ENCODE measurements around the gene ZFYVE28. TPM values are rescaled to one million over a fixed set of nuclear protein-coding genes. Genes with fewer than 3 reads are reported as not detected.

Gene ZFYVE28
- total RNA-seq, 1 donor from 2014 or later, result 3.6 TPM

DNA sequence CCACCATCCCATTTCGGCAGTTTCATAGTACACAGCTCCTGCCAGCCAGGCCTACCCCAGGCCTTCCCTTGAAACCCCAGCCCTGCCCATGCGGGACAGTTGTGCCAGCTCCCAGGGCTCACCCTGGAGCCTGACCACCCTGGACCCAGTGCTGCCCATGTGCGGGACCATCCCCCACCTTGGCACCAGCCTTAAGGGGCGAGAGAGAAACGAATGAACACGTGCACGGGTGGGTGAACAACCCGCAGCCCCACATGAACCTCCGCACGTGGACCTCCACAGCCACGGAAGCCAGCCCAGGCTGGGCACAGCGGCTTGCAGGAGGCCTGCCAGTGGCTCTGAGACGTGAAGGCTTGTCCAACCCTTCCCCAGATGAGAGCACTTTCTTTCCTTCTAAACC, 80.5 kb downstream of the ZFYVE28 start:
- Mint-ChIP-seq H3K9me3 (no peaks in the 10 kb centered on the region), H3K4me1 (ENCODE audit: unreplicated experiment) (no peaks in the 10 kb centered on the region), H3K4me3 (no peak overlapping the region), H3K27me3 (peaks cover 1% of the 10 kb centered on the region), H3K36me3 (no peaks in the 10 kb centered on the region), H3K27ac (no peak overlapping the region)
- TF ChIP-seq, protein P1, sequence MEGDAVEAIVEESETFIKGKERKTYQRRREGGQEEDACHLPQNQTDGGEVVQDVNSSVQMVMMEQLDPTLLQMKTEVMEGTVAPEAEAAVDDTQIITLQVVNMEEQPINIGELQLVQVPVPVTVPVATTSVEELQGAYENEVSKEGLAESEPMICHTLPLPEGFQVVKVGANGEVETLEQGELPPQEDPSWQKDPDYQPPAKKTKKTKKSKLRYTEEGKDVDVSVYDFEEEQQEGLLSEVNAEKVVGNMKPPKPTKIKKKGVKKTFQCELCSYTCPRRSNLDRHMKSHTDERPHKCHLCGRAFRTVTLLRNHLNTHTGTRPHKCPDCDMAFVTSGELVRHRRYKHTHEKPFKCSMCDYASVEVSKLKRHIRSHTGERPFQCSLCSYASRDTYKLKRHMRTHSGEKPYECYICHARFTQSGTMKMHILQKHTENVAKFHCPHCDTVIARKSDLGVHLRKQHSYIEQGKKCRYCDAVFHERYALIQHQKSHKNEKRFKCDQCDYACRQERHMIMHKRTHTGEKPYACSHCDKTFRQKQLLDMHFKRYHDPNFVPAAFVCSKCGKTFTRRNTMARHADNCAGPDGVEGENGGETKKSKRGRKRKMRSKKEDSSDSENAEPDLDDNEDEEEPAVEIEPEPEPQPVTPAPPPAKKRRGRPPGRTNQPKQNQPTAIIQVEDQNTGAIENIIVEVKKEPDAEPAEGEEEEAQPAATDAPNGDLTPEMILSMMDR (conservative IDR thresholded peaks at IDR 0.05), result no peak
- DNase-seq (ENCODE audit: extremely low spot score, unreplicated experiment), result no peak

GRCh38 chr4:2337131-2337723, 81.2 kb downstream of the ZFYVE28 start:
- no peaks in the 10 kb centered on the region for H3K4me1 Mint-ChIP-seq (ENCODE audit: unreplicated experiment)
- H3K9me3 Mint-ChIP-seq, result no peaks in the 10 kb centered on the region
- H3K27ac Mint-ChIP-seq, result no peak overlapping the region
- no peak overlapping the region for H3K4me3 Mint-ChIP-seq
- H3K36me3 Mint-ChIP-seq, result no peaks in the 10 kb centered on the region
- no peaks in the 10 kb centered on the region for H3K27me3 Mint-ChIP-seq
- no peak for DNase-seq (ENCODE audit: extremely low spot score, unreplicated experiment)
- TF ChIP-seq, protein P1 (conservative IDR thresholded peaks at IDR 0.05), result no peak

DNA sequence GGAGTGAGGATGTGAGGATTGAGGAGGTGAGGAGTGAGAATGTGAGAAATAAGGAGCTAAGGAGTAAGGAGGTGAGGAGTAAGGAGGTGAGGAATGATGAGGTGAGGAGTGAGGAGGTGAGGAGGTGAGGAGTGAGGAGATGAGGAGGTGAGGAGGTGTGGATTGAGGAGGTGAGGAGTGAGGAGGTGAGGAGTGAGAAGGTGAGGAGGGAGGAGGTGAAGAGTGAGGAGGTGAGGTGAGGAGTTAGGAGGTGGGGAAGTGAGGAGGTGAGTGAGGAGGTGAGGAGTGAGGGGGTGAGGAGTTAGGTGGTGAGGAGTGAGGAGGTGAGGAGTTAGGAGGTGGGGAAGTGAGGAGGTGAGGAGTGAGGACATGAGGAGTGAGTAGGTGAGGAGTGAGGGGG, 81.8 kb downstream of the ZFYVE28 start:
- DNase-seq (ENCODE audit: extremely low spot score, unreplicated experiment), result no peak
- no peak overlapping the region for H3K27ac Mint-ChIP-seq
- no peaks in the 10 kb centered on the region for H3K36me3 Mint-ChIP-seq
- no peak overlapping the region for H3K4me3 Mint-ChIP-seq
- H3K27me3 Mint-ChIP-seq, result no peaks in the 10 kb centered on the region
- H3K4me1 Mint-ChIP-seq (ENCODE audit: unreplicated experiment), result no peaks in the 10 kb centered on the region
- TF ChIP-seq, protein P1 (conservative IDR thresholded peaks at IDR 0.05), result no peak
- no peaks in the 10 kb centered on the region for H3K9me3 Mint-ChIP-seq

DNA sequence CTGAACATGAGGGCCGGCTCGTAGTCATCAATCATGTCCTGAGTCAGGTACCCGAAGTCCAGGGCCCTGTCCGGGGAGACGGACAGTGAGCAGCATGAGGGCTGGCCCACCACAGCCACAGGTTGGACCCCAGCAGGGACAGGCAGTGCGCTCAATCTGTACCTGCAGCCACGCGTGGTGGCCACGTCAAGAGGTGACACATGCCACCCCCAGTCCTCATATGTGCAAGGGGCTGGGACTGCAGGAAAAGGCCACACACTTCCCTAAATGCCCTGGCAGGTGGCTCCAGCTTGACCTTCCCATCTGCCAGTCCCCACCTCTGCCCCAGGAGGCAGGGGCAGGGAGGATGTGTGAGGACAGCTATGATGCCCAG, 82.7 kb downstream of the ZFYVE28 start:
- Mint-ChIP-seq H3K9me3 (no peaks in the 10 kb centered on the region), H3K36me3 (no peaks in the 10 kb centered on the region)

DNA sequence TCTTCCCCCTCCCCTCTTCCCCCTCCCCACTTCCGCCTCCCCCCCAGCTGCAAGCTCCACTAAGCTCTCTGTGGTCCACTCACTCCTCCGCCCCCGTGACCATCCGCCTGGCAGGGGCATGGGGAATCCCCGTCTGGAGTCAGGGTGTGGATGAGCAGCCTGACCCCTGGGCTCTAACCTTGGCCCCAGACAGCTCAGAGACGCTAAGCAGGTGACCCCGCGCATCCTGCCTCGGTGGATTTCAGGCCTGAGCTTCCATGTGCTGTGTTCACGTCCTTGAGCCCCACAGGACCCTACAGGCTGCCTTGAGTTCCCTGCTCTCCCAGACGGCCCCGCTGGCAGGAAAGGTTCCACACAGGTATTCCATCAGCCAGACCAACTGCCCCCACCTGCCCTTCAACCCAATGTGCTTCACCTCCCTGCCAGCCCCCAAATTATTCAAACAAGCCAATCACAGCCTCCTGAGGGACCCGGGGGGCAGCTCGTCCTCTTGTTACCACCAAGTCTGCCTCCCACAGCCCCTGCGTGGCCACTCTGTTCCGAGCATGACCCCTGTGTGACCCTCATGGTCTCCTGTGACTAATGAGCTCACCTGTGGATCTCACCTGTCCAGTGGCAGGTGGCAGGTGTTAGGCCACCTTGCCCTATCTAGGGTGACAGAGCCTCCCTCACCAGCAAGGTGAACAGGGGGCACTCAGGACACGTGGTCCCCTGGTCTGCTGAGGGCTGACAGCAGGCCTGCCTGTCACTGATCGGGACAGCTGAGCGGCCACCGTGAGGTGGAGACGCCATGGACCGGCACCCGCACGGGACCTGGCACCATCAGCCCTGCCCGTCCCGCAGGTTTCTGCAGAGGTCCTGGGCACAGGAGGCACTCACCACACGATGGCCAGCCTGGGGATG, 83.4 kb downstream of the ZFYVE28 start:
- no peak for DNase-seq (ENCODE audit: extremely low spot score, unreplicated experiment)
- no peak overlapping the region for H3K27ac Mint-ChIP-seq
- no peaks in the 10 kb centered on the region for H3K4me1 Mint-ChIP-seq (ENCODE audit: unreplicated experiment)
- H3K9me3 Mint-ChIP-seq, result no peaks in the 10 kb centered on the region
- H3K4me3 Mint-ChIP-seq, result no peak overlapping the region
- TF ChIP-seq, protein P1 (conservative IDR thresholded peaks at IDR 0.05), result no peak
- peaks cover 5% of the 10 kb centered on the region for H3K27me3 Mint-ChIP-seq
- H3K36me3 Mint-ChIP-seq, result no peaks in the 10 kb centered on the region

More for the DNA sequence above, 82.7 kb downstream of the ZFYVE28 start:
- Mint-ChIP-seq H3K27ac (no peak overlapping the region), H3K4me1 (ENCODE audit: unreplicated experiment) (no peaks in the 10 kb centered on the region), H3K4me3 (no peak overlapping the region), H3K27me3 (no peaks in the 10 kb centered on the region)
- TF ChIP-seq, protein P1 (conservative IDR thresholded peaks at IDR 0.05), result no peak
- no peak for DNase-seq (ENCODE audit: extremely low spot score, unreplicated experiment)
